Keratinocyte (primary cell): Measurements from ENCODE around the gene NPAS3. TPM values are rescaled to one million over a fixed set of nuclear protein-coding genes. Genes with fewer than 3 reads are reported as not detected.

Experiments used
- DNase-seq: peaks from one replicate; pipeline ENCODE4 v3.0.0-alpha.2; 2011; ENCODE audit warnings: low read depth, missing footprints, low spot score
- FAIRE-seq: peaks from 2 replicates; lab custom pipeline; 2011; peaks lifted over from hg19 to GRCh38; lab: Jason Lieb, UNC
- H2AFZ ChIP-seq: 2 replicates; pipeline ENCODE4 v1.6.0; 2012; ENCODE audit warnings: low read length, control low read depth, inconsistent platforms; ENCODE audit not compliant: control insufficient read depth
- H3K27ac ChIP-seq: 2 replicates; pipeline ENCODE4 v1.5.1; 2011; ENCODE audit warnings: low read length; ENCODE audit not compliant: control insufficient read depth, insufficient read depth
- H3K27me3 ChIP-seq: 3 replicates; pipeline ENCODE4 v1.6.0; 2011; ENCODE audit warnings: low read length; ENCODE audit not compliant: control insufficient read depth, insufficient read depth; ENCODE audit errors: extremely low read depth
- H3K36me3 ChIP-seq, 2 experiments: 2 replicates in 1 of 2; 3 replicates in 1 of 2; pipeline ENCODE4 v1.5.1; 2011; ENCODE audit warnings: low read length in 2 of 2, mild to moderate bottlenecking in 1 of 2; ENCODE audit not compliant: control insufficient read depth in 2 of 2, insufficient read depth in 2 of 2; ENCODE audit errors: extremely low read depth in 1 of 2
- H3K4me1 ChIP-seq: 3 replicates; pipeline ENCODE4 v1.5.1; 2011; ENCODE audit warnings: low read length; ENCODE audit not compliant: control insufficient read depth, insufficient read depth; ENCODE audit errors: extremely low read depth
- H3K4me2 ChIP-seq: 3 replicates; pipeline ENCODE4 v1.6.0; 2011; ENCODE audit warnings: low read depth, low read length; ENCODE audit not compliant: control insufficient read depth, insufficient read depth; ENCODE audit errors: extremely low read depth
- H3K4me3 ChIP-seq, 3 experiments: fragments of 200-600 bp in 1 of 3; sonication (generic) in 1 of 3; 2 replicates in 2 of 3; 3 replicates in 1 of 3; pipeline ENCODE4 v1.5.1; 2011 to 2016; ENCODE audit warnings: low read length in 3 of 3, mild to moderate bottlenecking in 3 of 3, control low read depth in 2 of 3, inconsistent platforms in 1 of 3, low read depth in 1 of 3, mixed read lengths in 1 of 3, mixed run types in 1 of 3, moderate library complexity in 1 of 3; ENCODE audit not compliant: control insufficient read depth in 2 of 3, insufficient read depth in 2 of 3; ENCODE audit errors: extremely low read depth in 1 of 3
- H3K79me2 ChIP-seq: 2 replicates; pipeline ENCODE4 v1.6.0; 2012; ENCODE audit warnings: low read length; ENCODE audit not compliant: control insufficient read depth, insufficient read depth
- H3K9ac ChIP-seq: 3 replicates; pipeline ENCODE4 v1.6.0; 2011; ENCODE audit warnings: low read length; ENCODE audit not compliant: control insufficient read depth, insufficient read depth; ENCODE audit errors: extremely low read depth
- H3K9me1 ChIP-seq: 3 replicates; pipeline ENCODE4 v1.6.0; 2011; ENCODE audit warnings: low read length; ENCODE audit not compliant: control insufficient read depth, insufficient read depth; ENCODE audit errors: extremely low read depth
- H3K9me3 ChIP-seq: 2 replicates; pipeline ENCODE4 v1.5.1; 2012; ENCODE audit warnings: low read depth, low read length; ENCODE audit not compliant: control insufficient read depth
- H4K20me1 ChIP-seq: 3 replicates; pipeline ENCODE4 v1.6.0; 2011; ENCODE audit warnings: low read length; ENCODE audit not compliant: control insufficient read depth, insufficient read depth; ENCODE audit errors: extremely low read depth
- EZH2 ChIP-seq: IDR thresholded peaks from one replicate; pipeline ENCODE4 v1.6.1; 2012; ENCODE audit warnings: inconsistent platforms, mild to moderate bottlenecking, low read length, moderate library complexity
- dilution Hi-C: fragments of 300-500 bp; cut with MboI; formaldehyde crosslinking; loops from one replicate; pipeline ENCODE4 v1.7.0; 2020; ENCODE audit warnings: low sequenced_read_pairs; ENCODE audit not compliant: extremely low pct_ligation_motif_present
- polyA plus RNA-seq, 5 experiments: library from polyadenylated mRNA; depleted of rRNA in 3 of 5; stranded (reverse) in 3 of 5; stranded (forward) in 1 of 5; unstranded in 1 of 5; fragments of >200 nt; gene quantifications; 1 replicate in 1 of 5; 2 replicates in 3 of 5; 3 replicates in 1 of 5; pipeline versions ENCODE4 v1.2.1 to v1.2.3, GENCODE V29; 2011 to 2012; ENCODE audit warnings: missing spikeins in 2 of 5, low read depth in 1 of 5, low replicate concordance in 1 of 5
- TF ChIP-seq, protein P1 (sequence below), 3 experiments: IDR thresholded peaks in 1 of 3; conservative IDR thresholded peaks in 1 of 3; optimal IDR thresholded peaks in 1 of 3; 2 replicates in 2 of 3; 3 replicates in 1 of 3; pipeline versions ENCODE3 to v1.5.1; 2011; ENCODE audit warnings: low read length in 3 of 3, mild to moderate bottlenecking in 3 of 3, moderate library complexity in 2 of 3, control low read depth in 1 of 3, inconsistent platforms in 1 of 3; ENCODE audit not compliant: insufficient read depth in 2 of 3; ENCODE audit errors: extremely low read depth in 1 of 3

NPAS3 gene
- polyA plus RNA-seq, 1 donor (not counting 4 experiments of a cell fraction or from before 2014, with no cell fraction given), result 0.07 TPM

DNA sequence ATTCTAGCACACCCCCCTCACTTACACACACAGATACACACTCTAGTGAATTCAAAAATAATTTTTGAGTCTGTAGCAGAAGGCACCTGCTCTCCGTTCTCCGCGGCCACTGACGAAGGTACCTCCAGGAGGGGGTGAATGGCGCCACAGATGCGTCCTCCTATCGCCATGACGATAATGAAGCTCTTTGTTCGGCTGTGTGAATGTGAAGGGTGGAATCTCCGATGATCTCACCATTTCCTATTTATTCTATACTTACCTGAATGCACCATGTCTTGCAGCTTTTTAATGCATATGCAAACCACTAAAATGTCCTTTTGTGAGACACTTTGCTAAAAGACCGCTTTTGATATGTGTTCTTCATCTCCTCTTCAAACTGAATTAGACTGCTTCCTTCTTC, 849.5 kb downstream of the NPAS3 start:
- dilution Hi-C loops, result loop anchor here (25.0 kb wide), 1 partner anchor 1201 kb away; no protein-coding TSS in a partner anchor
- FAIRE-seq (no peak), DNase-seq (no peak)
- Histone ChIP-seq H3K27me3 (no peaks in the 10 kb centered on the region), H3K9me3 (no peaks in the 10 kb centered on the region), H3K36me3 (no peaks in the 10 kb centered on the region), H3K79me2 (no peaks in the 10 kb centered on the region), H3K27ac (no peak overlapping the region), H3K4me2 (no peak overlapping the region), H3K4me1 (peaks cover 4% of the 10 kb centered on the region), H3K9me1 (no peaks in the 10 kb centered on the region), H3K9ac (no peak overlapping the region), H4K20me1 (no peaks in the 10 kb centered on the region), H3K4me3 (no peak overlapping the region), H2AFZ (no peak overlapping the region)
- TF ChIP-seq, protein P1, sequence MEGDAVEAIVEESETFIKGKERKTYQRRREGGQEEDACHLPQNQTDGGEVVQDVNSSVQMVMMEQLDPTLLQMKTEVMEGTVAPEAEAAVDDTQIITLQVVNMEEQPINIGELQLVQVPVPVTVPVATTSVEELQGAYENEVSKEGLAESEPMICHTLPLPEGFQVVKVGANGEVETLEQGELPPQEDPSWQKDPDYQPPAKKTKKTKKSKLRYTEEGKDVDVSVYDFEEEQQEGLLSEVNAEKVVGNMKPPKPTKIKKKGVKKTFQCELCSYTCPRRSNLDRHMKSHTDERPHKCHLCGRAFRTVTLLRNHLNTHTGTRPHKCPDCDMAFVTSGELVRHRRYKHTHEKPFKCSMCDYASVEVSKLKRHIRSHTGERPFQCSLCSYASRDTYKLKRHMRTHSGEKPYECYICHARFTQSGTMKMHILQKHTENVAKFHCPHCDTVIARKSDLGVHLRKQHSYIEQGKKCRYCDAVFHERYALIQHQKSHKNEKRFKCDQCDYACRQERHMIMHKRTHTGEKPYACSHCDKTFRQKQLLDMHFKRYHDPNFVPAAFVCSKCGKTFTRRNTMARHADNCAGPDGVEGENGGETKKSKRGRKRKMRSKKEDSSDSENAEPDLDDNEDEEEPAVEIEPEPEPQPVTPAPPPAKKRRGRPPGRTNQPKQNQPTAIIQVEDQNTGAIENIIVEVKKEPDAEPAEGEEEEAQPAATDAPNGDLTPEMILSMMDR (optimal IDR thresholded peaks at IDR 0.05 in 1 of 3, IDR thresholded peaks at IDR 0.05 in 1 of 3, conservative IDR thresholded peaks at IDR 0.05 in 1 of 3; ENCODE audit: extremely low read depth in 1 of 3, insufficient read depth in 2 of 3, low read length in 3 of 3), result no peak
- no peak for TF ChIP-seq EZH2

DNA sequence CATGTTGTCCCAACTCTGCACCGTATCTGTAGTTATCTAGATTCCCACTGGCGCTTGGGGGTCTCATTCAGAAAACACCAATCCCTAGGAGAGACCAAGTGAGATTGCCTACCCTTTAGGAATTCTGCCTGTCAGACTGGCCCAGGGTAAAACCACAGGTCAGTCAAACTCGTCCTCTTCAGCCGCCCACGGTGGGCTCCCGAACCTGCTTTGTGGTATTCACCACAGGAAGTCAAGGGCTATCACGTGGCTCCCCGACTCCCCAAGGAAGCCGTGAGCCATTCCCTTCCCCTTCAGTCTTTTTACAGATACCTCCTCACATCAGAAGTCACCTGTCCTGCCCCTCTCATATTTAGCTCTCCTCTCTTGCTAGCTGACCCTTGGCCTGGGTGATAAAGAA, 852.3 kb downstream of the NPAS3 start:
- Histone ChIP-seq H3K79me2 (no peaks in the 10 kb centered on the region), H3K36me3 (no peaks in the 10 kb centered on the region), H3K4me1 (peaks cover 15% of the 10 kb centered on the region), H3K4me2 (no peak overlapping the region), H4K20me1 (no peaks in the 10 kb centered on the region), H2AFZ (no peak overlapping the region), H3K27ac (no peak overlapping the region), H3K9me1 (no peaks in the 10 kb centered on the region), H3K9ac (no peak overlapping the region), H3K9me3 (no peaks in the 10 kb centered on the region), H3K4me3 (no peak overlapping the region), H3K27me3 (no peaks in the 10 kb centered on the region)
- FAIRE-seq (no peak), DNase-seq (no peak)
- dilution Hi-C loops, result loop anchor here (25.0 kb wide), 1 partner anchor 1204 kb away; no protein-coding TSS in a partner anchor
- TF ChIP-seq EZH2, result no peak
- TF ChIP-seq, protein P1 (optimal IDR thresholded peaks at IDR 0.05 in 1 of 3, IDR thresholded peaks at IDR 0.05 in 1 of 3, conservative IDR thresholded peaks at IDR 0.05 in 1 of 3; ENCODE audit: extremely low read depth in 1 of 3, insufficient read depth in 2 of 3, low read length in 3 of 3), result no peak
